ENCODE results near the gene ANO3. TPM values are rescaled to one million over a fixed set of nuclear protein-coding genes. Genes with fewer than 3 reads are reported as not detected.

ANO3 gene
- total and polyA plus RNA-seq, 2 of the 4 experiments (the other 2 are of a cell fraction): 0.02 to 0.18 TPM

- Histone ChIP-seq H3K18ac (ENCODE audit: low read depth, low read length) (no peak overlapping the region), H3K9me3 (ENCODE audit: control insufficient read depth, insufficient read depth, low read length) (no peaks in the 10 kb centered on the region), H2BK15ac (ENCODE audit: low read depth, low read length) (no peak overlapping the region), H3K4me1 (ENCODE audit: control insufficient read depth, insufficient read depth, low read length) (no peaks in the 10 kb centered on the region), H2AK5ac (ENCODE audit: low read depth, low read length) (no peak overlapping the region), H3K27me3 (ENCODE audit: control insufficient read depth, insufficient read depth, low read length) (no peaks in the 10 kb centered on the region), H4K8ac (ENCODE audit: low read depth in 2 of 2, low read length in 2 of 2) (no peak overlapping the region), H2AFZ (replicated peaks; ENCODE audit: low read length, poor library complexity) (no peak overlapping the region), H2BK120ac (ENCODE audit: low read depth, low read length) (no peak overlapping the region), H3K4me3 (ENCODE audit: insufficient read depth, low read depth, low read length) (no peak overlapping the region), H3K4ac (ENCODE audit: low read depth, low read length) (no peak overlapping the region), H2BK20ac (ENCODE audit: low read depth, low read length) (no peak overlapping the region), H2BK5ac (ENCODE audit: low read depth, low read length, poor library complexity, severe bottlenecking) (no peak overlapping the region), H4K5ac (ENCODE audit: low read depth, low read length) (no peak overlapping the region), H3K14ac (replicated peaks; ENCODE audit: low read depth, low read length) (no peak overlapping the region), H3K36me3 (ENCODE audit: control insufficient read depth, insufficient read depth, low read length) (no peaks in the 10 kb centered on the region), H3K79me1 (ENCODE audit: low read depth in 1 of 2, low read length in 2 of 2) (no peaks in the 10 kb centered on the region), H3K56ac (ENCODE audit: extremely low read depth, insufficient read depth, low read length) (no peak overlapping the region), H3K9me1 (ENCODE audit: insufficient read depth, low read length) (no peaks in the 10 kb centered on the region), H3K23ac (ENCODE audit: low read depth, low read length) (no peak overlapping the region), H4K91ac (ENCODE audit: insufficient read depth, low read depth, low read length) (no peak overlapping the region), H3K27ac (ENCODE audit: insufficient read depth, low read length) (no peak overlapping the region), H4K20me1 (ENCODE audit: insufficient read depth, low read length) (no peaks in the 10 kb centered on the region), H3K4me2 (ENCODE audit: low read depth, low read length) (no peak overlapping the region), H3K9ac (ENCODE audit: low read depth, low read length) (no peak overlapping the region), H2AK9ac (replicated peaks; ENCODE audit: low read depth, low read length, poor library complexity) (no peak overlapping the region)
- peak; percentile 40; the same call in 1 of the 2 replicates for ATAC-seq (ENCODE audit: low read depth)
- in situ Hi-C loops (cut with MboI; ENCODE audit: low sequenced_read_pairs): no loop called here
- no CpG with 5 or more reads among the region's 2 CpGs for WGBS, 2 experiments (ENCODE audit: extremely low coverage in 2 of 2, insufficient read length in 1 of 2)
- intact Hi-C loops (cut with micrococcal nuclease): no loop called here
- DNase-seq: no peak
- POLR2A ChIA-PET (ENCODE audit: unreplicated experiment): no interaction called here
- dilution Hi-C loops (cut with HindIII; ENCODE audit: low sequenced_read_pairs, unreplicated experiment): no loop called here
- no TSS peak for BruUV-seq (replicated peaks)
- CTCF ChIA-PET: no interaction called here
- no peak for TF ChIP-seq POLR2A (IDR thresholded peaks at IDR 0.05; ENCODE audit: low read depth, low read length)
- no peak for TF ChIP-seq BHLHE40 (IDR thresholded peaks at IDR 0.05; ENCODE audit: low read depth, low read length)
- no peak for TF ChIP-seq ELK1 (IDR thresholded peaks at IDR 0.05; ENCODE audit: borderline replicate concordance, low read depth, low read length)
- TF ChIP-seq CEBPB (IDR thresholded peaks at IDR 0.05; ENCODE audit: low read depth, low read length): no peak
- TF ChIP-seq MAFK (IDR thresholded peaks at IDR 0.05; ENCODE audit: low read depth, low read length): no peak
- TF ChIP-seq CHD1 (IDR thresholded peaks at IDR 0.05; ENCODE audit: low read depth, low read length): no peak
- no peak for TF ChIP-seq RCOR1 (IDR thresholded peaks at IDR 0.05; ENCODE audit: insufficient replicate concordance, low read length)
- TF ChIP-seq NFE2L2 (IDR thresholded peaks at IDR 0.05; ENCODE audit: low read depth, low read length): no peak
- TF ChIP-seq USF2 (IDR thresholded peaks at IDR 0.05; ENCODE audit: low read depth, low read length): no peak
- TF ChIP-seq MAZ (IDR thresholded peaks at IDR 0.05; ENCODE audit: borderline replicate concordance, low read depth, low read length): no peak
- TF ChIP-seq CTCF (conservative IDR thresholded peaks at IDR 0.05; ENCODE audit: low read depth, low read length): no peak
- no peak for TF ChIP-seq RFX5 (IDR thresholded peaks at IDR 0.05; ENCODE audit: low read depth, low read length)
- TF ChIP-seq MXI1 (IDR thresholded peaks at IDR 0.05; ENCODE audit: borderline replicate concordance, low read depth, low read length): no peak
These were observed 377.0 kb downstream of the ANO3 start for GRCh38 chr11:26708736-26709456.
